Endothelial cell of umbilical vein (primary cell): ENCODE measurements around the gene KLRC2.
"Not testable (repeated sequence)": the region's sequence is repeated elsewhere in the genome, so short reads cannot be mapped to it uniquely, and the experiment has no call there.

Experiments used
- CTCF ChIP-seq, 2 donors: IDR thresholded peaks; 1 replicate in 1 of 2; 2 replicates in 1 of 2; pipeline ENCODE4 v1.5.1; 2011; ENCODE audit warnings: low read length in 2 of 2, mild to moderate bottlenecking in 2 of 2, moderate library complexity in 2 of 2, control low read depth in 1 of 2, inconsistent platforms in 1 of 2, low read depth in 1 of 2; ENCODE audit not compliant: insufficient read depth in 1 of 2; ENCODE audit errors: extremely low read depth in 1 of 2
- JUN ChIP-seq: IDR thresholded peaks from 2 replicates; pipeline ENCODE4 v1.6.1; 2011; ENCODE audit warnings: borderline replicate concordance, low read depth; ENCODE audit not compliant: insufficient read length, insufficient read depth
- MYC ChIP-seq: IDR thresholded peaks from one replicate; pipeline ENCODE4 v1.6.1; 2011; ENCODE audit warnings: mild to moderate bottlenecking, low read depth, low read length
- POLR2A ChIP-seq: IDR thresholded peaks from 2 replicates; pipeline ENCODE4 v1.6.1; 2012; ENCODE audit warnings: low read depth, mild to moderate bottlenecking, control low read depth, low read length
- POLR2AphosphoS5 ChIP-seq: IDR thresholded peaks from 2 replicates; pipeline ENCODE4 v1.6.1; 2012; ENCODE audit warnings: low read depth, mild to moderate bottlenecking, control low read depth, low read length, moderate library complexity; ENCODE audit not compliant: insufficient read depth

GRCh38 chr12:10435816-10436215 is at the start of gene KLRC2:
- not testable (repeated sequence) for TF ChIP-seq MYC; JUN; CTCF (IDR thresholded peaks at IDR 0.05; ENCODE audit: extremely low read depth in 1 of 2, insufficient read depth in 1 of 2, low read depth in 1 of 2, low read length in 2 of 2); POLR2A; POLR2AphosphoS5
